Activated T-helper 1 cell treated with anti-CD3 and anti-CD28 coated beads, Interleukin-12 subunit alpha, Interleukin-12 subunit beta, Interleukin-2, Interleukin-4 antibody, amounts not matched to agents 30 ng/mL and 10 ng/mL and 1 ng/mL, durations not matched to agents 14 hours and 24 hours and 36 hours (primary cell): ENCODE results near the gene ZNF429. TPM values are rescaled to one million over a fixed set of nuclear protein-coding genes. Genes with fewer than 3 reads are reported as not detected.
"Not testable (repeated sequence)": the region's sequence is repeated elsewhere in the genome, so short reads cannot be mapped to it uniquely, and the experiment has no call there.

ENCODE experiments used
- DNase-seq: peaks from one replicate; pipeline ENCODE4 v3.0.0; 2021; ENCODE audit warnings: low spot score
- H3K27ac Mint-ChIP-seq: one replicate; pipeline ENCODE4 v1.8.0; 2021; ENCODE audit warnings: mild to moderate bottlenecking, mixed read lengths
- H3K27me3 Mint-ChIP-seq: one replicate; pipeline ENCODE4 v1.8.0; 2022; ENCODE audit warnings: mild to moderate bottlenecking, moderate library complexity, mixed read lengths; ENCODE audit not compliant: insufficient read depth
- H3K36me3 Mint-ChIP-seq: one replicate; pipeline ENCODE4 v1.8.0; 2021; ENCODE audit warnings: low read depth, mixed read lengths
- H3K4me1 Mint-ChIP-seq: one replicate; pipeline ENCODE4 v1.8.0; 2021; ENCODE audit warnings: low read depth, mixed read lengths
- H3K4me3 Mint-ChIP-seq: one replicate; pipeline ENCODE4 v1.8.0; 2021; ENCODE audit warnings: mild to moderate bottlenecking, moderate library complexity, mixed read lengths
- H3K9me3 Mint-ChIP-seq: one replicate; pipeline ENCODE4 v1.8.0; 2021; ENCODE audit warnings: mixed read lengths
- intact Hi-C: fragments of 100-400 bp; cut with micrococcal nuclease; formaldehyde crosslinking; loops from one replicate; pipeline ENCODE4 v1.15.1; 2024
- total RNA-seq: library from RNA; stranded (reverse); gene quantifications from 2 replicates; pipeline ENCODE4 v1.2.3, GENCODE V29; 2022

ZNF429 gene
- 2.6 and 3.2 TPM in 2 replicates for total RNA-seq

DNA sequence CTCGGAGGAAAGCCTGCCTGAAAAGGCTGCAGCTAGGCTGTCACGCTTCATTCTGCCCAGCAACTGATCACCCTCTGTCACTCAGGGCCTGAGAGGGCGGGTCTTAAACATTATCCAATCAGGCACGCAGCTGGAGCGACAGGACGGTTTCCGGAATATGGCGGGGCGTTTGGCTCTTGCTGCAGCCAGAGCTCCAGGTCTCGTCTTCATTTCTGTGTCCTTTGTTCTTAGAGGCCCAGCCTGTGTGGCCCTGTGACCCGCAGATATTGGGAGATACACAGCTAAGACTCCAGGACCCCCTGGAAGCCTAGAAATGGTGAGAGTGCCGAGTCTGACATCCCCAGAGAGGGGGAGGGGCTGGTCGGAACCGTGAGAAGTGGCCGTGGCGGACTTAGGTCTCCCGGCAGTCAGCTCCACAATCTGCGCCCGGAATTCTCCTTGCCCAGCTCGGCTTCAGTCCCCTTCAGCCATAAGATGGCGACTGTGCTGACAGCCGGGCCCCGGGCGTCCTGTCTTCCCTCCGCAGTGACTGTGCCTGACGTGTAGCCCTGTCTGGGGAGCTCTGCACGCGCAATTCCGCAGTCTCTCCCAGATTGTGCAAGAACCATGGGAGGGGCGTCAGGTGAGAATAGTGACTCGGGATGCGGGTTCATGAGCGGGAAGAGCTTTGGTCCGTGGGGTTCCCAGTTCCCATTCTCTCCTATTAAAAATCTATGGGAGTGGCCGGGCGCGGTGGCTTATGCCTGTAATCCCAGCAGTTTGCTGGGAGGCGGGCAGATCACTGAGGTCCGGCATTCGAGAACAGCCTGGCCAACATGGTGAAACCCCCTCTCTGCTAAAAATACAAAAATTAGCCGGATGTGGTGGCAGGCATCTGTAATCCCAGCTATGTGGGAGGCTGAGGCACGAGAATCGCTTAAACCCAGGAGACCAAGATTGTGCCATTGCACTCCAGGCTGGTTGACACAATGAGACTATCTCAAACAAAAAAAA is at the start of gene ZNF429:
ZNF429 (plus strand) TSS at position 144 of the 993 bp plus-strand sequence; CDS start at position 314, 170 bp downstream.
- no peaks in the 10 kb centered on the region for H3K27me3 Mint-ChIP-seq
- intact Hi-C loops = loop anchor here (1.0 to 5.0 kb wide), 13 partner anchors 64 to 583 kb away; partner anchors contain the start of genes ZNF100, ZNF257, ZNF43 and ZNF430

DNA sequence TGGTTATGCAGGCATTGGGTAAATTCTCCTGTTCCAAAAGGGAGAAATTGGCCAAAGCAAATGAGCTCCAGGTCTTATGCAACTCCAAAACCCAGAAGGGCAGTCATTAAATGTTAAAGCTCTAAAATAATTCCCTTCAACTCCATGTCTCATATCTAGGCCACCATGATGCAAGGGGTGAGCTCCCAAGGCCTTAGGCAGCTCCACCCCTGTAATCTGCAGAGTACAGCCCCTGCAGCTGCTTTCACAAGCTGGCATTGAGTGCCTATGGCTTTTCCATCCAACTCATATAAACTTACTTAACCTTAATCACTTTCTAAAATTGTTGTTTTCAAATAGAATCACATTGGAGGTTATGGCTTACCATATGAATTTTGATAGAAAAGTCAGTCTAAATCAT is 44.7 kb upstream of the ZNF429 start:
- Mint-ChIP-seq H3K9me3 (peaks cover 30% of the 10 kb centered on the region), H3K4me1 (no peaks in the 10 kb centered on the region), H3K27me3 (no peaks in the 10 kb centered on the region), H3K27ac (no peak overlapping the region), H3K4me3 (no peak overlapping the region), H3K36me3 (no peaks in the 10 kb centered on the region)
- no peak for DNase-seq
- intact Hi-C loops = no loop called here

More for the DNA sequence above, at the start of gene ZNF429:
- H3K4me3 Mint-ChIP-seq = peak within 1 kb of the TSS; percentile 98
- H3K9me3 Mint-ChIP-seq = peaks cover 42% of the 10 kb centered on the region
- peak within 1 kb of the TSS; percentile 89 for H3K27ac Mint-ChIP-seq
- peaks cover 9% of the 10 kb centered on the region for H3K36me3 Mint-ChIP-seq
- peak; percentile 84 for DNase-seq
- peaks cover 9% of the 10 kb centered on the region for H3K4me1 Mint-ChIP-seq

DNA sequence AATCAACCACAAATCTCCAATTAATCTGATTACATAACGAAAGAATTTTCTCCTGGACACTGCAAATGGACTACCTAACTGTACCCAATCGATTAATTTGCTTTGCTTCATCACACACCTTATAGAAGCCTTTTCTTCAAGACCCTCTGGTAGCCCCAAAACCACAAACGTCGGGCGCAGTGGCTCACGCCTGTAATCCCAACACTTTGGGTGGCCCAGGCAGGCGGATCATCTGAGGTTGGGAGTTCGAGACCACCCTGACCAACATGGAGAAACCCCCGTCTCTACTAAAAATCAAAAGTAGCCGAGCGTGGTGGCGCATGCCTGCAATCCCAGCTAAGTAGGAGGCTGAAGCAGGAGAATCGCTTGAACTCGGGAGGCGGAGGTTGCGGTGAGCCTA is 42.9 kb upstream of the ZNF429 start:
- intact Hi-C loops = no loop called here
- H3K27me3 Mint-ChIP-seq = no peaks in the 10 kb centered on the region
- no peak overlapping the region for H3K27ac Mint-ChIP-seq
- peaks cover 32% of the 10 kb centered on the region for H3K9me3 Mint-ChIP-seq
- no peaks in the 10 kb centered on the region for H3K4me1 Mint-ChIP-seq
- DNase-seq = no peak
- no peaks in the 10 kb centered on the region for H3K36me3 Mint-ChIP-seq
- no peak overlapping the region for H3K4me3 Mint-ChIP-seq

DNA sequence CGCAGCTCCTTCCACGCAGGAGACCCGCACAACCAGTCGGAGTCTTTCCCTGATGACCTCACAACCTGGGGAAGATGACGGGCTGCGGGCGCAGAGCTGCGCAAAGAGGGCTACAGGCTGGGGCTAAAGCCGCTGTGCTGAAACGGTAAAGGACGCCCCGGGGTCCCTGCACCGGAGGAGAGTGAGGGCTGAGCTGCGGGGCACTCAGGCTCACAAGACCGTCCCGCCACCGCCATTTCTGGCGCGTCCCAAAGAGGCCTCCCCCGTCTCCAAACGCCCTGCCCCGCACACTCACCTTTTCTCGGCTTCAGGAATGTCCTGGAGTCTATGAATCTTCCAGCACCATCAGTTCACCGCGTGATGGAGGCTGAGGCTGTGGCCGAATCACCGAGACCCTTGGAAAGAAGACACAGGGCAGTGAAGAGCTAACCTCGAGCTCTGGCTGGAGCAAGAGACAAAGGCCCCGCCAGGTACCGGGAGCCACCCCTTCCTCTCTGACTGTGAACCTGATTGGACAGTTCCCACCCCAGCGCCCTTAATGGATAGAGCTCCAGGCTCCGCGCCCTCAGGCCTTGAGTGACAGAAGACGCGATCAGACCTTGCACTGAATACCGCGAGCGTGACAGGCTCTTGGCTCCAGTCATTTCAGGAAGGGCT is 41.8 kb upstream of the ZNF429 start:
- Mint-ChIP-seq H3K27me3 (no peaks in the 10 kb centered on the region), H3K4me1 (no peaks in the 10 kb centered on the region), H3K27ac (no peak overlapping the region), H3K36me3 (no peaks in the 10 kb centered on the region), H3K4me3 (peak overlapping the region; percentile 81), H3K9me3 (peaks cover 37% of the 10 kb centered on the region)
- intact Hi-C loops = no loop called here
- no peak for DNase-seq

DNA sequence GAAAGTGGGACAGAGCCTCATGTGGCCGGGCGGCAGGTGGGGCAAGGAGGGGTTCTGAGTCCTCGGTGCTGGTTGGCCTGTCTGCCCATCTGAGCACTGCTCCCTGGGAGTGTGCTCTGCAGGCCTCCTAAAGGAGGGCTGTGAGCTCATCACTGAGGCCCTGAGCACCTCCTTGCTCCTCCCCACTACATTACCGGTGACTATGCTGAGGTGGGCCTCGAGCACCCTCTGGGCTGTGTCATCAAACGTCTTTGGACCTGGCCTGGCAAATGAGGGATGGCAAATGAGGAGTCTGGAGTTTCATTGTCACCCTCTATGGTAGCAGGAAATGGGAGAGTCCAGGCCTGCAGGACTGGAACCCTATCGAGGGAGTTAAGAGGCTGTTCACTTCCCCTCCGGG is 38.8 kb upstream of the ZNF429 start:
- Mint-ChIP-seq H3K4me3 (no peak overlapping the region), H3K27me3 (no peaks in the 10 kb centered on the region), H3K27ac (no peak overlapping the region), H3K9me3 (peaks cover 39% of the 10 kb centered on the region), H3K4me1 (no peaks in the 10 kb centered on the region), H3K36me3 (no peaks in the 10 kb centered on the region)
- intact Hi-C loops = no loop called here
- no peak for DNase-seq

DNA sequence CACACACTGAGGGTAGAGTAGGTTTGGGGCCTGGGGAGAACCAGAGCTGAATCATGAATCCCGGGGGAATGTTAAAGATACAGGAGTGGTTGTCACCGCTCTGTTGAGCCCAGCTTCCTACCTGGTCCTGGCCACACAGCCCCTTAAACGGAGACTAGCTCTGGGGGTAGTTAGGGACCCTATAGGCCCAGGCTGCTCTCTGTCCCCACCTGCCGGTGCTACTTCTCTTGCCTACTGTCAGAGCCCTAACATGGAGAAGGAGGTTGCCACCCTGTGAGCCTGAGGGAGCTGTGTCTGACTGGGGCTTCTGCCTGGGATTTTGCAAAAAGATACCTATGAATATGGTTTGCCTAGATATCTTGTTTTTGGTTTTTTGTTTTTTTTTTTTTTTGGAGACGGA is 36.6 kb upstream of the ZNF429 start:
- Mint-ChIP-seq H3K4me1 (no peaks in the 10 kb centered on the region), H3K27ac (no peak overlapping the region), H3K27me3 (no peaks in the 10 kb centered on the region), H3K9me3 (peaks cover 32% of the 10 kb centered on the region), H3K36me3 (no peaks in the 10 kb centered on the region), H3K4me3 (no peak overlapping the region)
- DNase-seq = no peak
- intact Hi-C loops = no loop called here

DNA sequence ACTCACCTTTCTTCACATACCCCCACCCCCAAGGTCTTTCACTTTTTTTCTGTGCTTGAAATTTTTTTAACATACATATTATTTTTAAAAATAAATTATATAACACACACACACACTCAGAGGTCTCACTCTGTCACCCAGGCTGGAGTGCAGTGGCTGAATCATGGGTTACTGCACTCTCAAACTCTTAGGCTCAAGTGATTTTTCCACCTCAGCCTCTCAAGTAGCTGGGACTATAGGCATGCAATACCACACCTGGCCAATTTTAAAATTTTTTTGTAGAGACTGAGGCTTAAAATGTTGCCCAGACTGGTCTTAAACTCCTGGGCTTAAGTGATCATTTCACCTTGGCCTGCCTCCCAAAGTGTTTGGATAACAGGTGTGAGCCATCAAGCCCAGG is 32.9 kb upstream of the ZNF429 start:
- H3K27ac Mint-ChIP-seq = no peak overlapping the region
- intact Hi-C loops = no loop called here
- no peak for DNase-seq
- no peaks in the 10 kb centered on the region for H3K27me3 Mint-ChIP-seq
- no peak overlapping the region for H3K4me3 Mint-ChIP-seq
- H3K9me3 Mint-ChIP-seq = peaks cover 26% of the 10 kb centered on the region
- no peaks in the 10 kb centered on the region for H3K36me3 Mint-ChIP-seq
- H3K4me1 Mint-ChIP-seq = no peaks in the 10 kb centered on the region

DNA sequence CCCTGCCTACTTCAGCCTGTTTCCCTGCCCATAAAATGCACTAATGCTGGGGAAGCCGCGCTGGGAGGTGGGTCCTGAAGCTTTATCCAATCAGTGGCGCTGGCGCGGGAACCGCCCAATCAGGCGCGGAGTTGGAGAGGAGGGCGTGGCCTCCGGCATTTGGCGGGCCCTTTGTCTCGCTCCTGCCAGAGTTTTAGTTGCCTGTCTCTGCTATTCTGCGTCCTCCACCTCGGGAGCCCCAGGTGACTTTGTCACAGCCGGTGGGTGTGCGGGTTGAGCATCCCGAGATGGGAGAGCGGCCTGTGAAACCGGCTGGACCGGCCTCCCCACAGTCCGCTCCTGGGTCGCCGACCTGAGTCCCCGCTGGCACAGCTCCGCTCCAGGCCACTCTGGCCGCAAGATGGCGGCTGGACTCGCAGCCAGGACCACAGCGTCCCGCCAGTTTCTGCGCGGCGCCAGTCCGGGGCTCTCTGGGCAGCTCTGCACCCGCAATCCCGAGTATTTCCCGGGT is 30.7 kb upstream of the ZNF429 start:
- Mint-ChIP-seq H3K27ac (no peak overlapping the region), H3K36me3 (no peaks in the 10 kb centered on the region), H3K27me3 (no peaks in the 10 kb centered on the region), H3K9me3 (peaks cover 23% of the 10 kb centered on the region), H3K4me1 (no peaks in the 10 kb centered on the region), H3K4me3 (peak overlapping the region; percentile 49)
- intact Hi-C loops = no loop called here
- DNase-seq = peak; percentile 32

DNA sequence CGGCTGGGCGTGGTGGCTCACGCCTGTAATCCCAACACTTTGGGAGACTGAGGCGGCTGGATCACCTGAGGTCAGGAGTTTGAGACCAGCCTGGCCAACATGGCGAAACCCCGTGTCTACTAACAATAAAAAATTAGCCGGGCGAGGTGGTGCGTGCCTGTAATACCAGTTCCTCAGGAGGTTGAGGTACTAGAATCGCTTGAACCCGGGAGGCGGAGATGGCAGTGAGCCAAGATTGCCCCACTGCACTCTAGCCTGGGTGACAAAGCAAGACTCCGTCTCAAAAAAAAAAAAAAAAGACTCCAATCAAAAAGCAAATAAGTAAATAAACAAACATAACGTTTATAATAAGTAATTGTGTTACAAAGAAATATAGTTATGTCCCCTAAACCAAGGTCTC is 23.0 kb upstream of the ZNF429 start:
- intact Hi-C loops = loop anchor here (5.0 kb wide), 1 partner anchor 280 kb away; no protein-coding TSS in a partner anchor
- H3K9me3 Mint-ChIP-seq = peaks cover 40% of the 10 kb centered on the region
- H3K4me3 Mint-ChIP-seq, H3K27ac Mint-ChIP-seq, H3K36me3 Mint-ChIP-seq, H3K27me3 Mint-ChIP-seq, DNase-seq, H3K4me1 Mint-ChIP-seq: not testable (repeated sequence)

DNA sequence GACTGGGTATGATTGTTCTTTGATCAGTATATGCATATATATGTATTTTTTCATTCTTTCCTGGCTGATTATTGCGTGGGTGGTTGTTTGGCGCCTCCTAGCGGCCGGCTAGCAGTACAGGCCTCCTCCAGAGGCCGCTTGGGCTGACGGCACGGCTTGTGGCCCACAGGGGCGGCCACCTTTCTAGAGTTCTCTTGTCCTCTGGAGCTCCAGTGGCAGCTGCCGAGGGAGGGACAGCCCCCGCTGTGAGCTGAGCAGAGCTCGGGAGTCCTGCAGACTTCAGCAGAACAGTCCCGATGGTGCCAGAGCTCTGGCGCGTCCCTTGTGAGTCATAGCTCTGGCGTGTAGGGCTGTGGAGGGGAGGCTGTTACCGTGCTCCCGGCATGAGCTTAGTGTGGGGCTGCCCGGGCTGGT is 22.5 kb upstream of the ZNF429 start:
- no peaks in the 10 kb centered on the region for H3K4me1 Mint-ChIP-seq
- H3K27me3 Mint-ChIP-seq = no peaks in the 10 kb centered on the region
- no peak overlapping the region for H3K4me3 Mint-ChIP-seq
- intact Hi-C loops = loop anchor here (5.0 kb wide), 1 partner anchor 281 kb away; no protein-coding TSS in a partner anchor
- no peak overlapping the region for H3K27ac Mint-ChIP-seq
- DNase-seq = peak; percentile 23
- H3K36me3 Mint-ChIP-seq = peaks cover 2% of the 10 kb centered on the region
- H3K9me3 Mint-ChIP-seq = peaks cover 45% of the 10 kb centered on the region

DNA sequence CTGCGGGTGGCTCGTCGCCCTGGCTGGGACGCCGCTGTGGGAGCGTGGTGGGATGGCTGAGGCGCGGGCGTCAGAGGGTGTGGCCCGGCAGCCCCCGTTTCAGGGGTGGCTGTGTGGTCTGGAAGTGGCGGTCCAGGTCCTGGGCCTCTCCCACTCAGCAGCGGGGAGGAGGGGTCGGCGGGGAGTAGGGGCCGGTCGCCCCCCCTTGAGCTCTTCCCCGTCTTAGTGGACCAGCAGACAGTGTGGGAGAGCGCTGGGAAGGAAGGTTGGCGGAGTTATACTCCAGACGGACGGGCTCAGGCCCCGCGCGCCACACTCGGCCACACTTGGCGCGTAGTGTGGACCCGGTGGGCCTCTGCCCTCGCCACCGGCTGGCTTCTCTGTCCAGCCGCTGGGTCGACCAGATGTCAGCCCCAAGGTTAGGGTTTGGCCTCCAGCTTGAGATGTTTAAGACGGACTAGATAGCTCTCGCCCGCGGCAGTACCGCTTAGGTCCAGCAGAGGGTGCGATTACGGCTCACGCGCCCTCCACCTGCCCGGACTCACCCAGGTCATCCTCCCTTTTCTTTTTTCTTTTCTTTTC is 21.7 kb upstream of the ZNF429 start:
- peaks cover 7% of the 10 kb centered on the region for H3K36me3 Mint-ChIP-seq
- H3K9me3 Mint-ChIP-seq = peaks cover 49% of the 10 kb centered on the region
- H3K4me1 Mint-ChIP-seq = no peaks in the 10 kb centered on the region
- no peak overlapping the region for H3K27ac Mint-ChIP-seq
- DNase-seq = no peak
- intact Hi-C loops = loop anchor here (5.0 kb wide), 1 partner anchor 281 kb away; no protein-coding TSS in a partner anchor
- H3K4me3 Mint-ChIP-seq = no peak overlapping the region
- H3K27me3 Mint-ChIP-seq = no peaks in the 10 kb centered on the region

DNA sequence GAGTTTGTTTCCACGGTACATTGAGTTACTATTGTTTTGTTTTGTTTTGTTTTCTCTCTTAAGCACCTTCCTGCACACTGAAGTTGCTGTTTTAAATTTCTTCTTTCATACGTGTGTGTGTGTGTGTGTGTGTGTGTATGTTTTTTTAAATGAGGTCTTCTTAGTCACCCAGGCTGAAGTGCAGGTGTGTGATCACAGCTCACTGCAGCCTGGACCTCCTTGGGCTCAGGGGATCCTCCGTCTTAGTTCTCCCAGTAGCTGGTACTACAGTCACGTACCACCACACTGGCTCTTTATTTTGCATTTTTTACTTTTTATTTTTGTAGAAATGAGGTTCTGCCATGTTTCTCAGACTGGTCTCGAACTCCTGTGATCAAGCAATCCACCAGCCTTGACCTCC is 20.8 kb upstream of the ZNF429 start:
- intact Hi-C loops = loop anchor here (5.0 kb wide), 1 partner anchor 282 kb away; no protein-coding TSS in a partner anchor
- Mint-ChIP-seq H3K9me3 (peaks cover 51% of the 10 kb centered on the region), H3K4me1 (no peaks in the 10 kb centered on the region), H3K36me3 (peaks cover 7% of the 10 kb centered on the region), H3K27ac (no peak overlapping the region), H3K4me3 (no peak overlapping the region), H3K27me3 (no peaks in the 10 kb centered on the region)
- DNase-seq = no peak
